ENCODE results near the gene DNM3. TPM values are rescaled to one million over a fixed set of nuclear protein-coding genes. Genes with fewer than 3 reads are reported as not detected.
"Not testable (repeated sequence)": the region's sequence is repeated elsewhere in the genome, so short reads cannot be mapped to it uniquely, and the experiment has no call there.

DNM3 gene
- total RNA-seq, 1 experiment from 2014 or later = 0.11 TPM

DNA sequence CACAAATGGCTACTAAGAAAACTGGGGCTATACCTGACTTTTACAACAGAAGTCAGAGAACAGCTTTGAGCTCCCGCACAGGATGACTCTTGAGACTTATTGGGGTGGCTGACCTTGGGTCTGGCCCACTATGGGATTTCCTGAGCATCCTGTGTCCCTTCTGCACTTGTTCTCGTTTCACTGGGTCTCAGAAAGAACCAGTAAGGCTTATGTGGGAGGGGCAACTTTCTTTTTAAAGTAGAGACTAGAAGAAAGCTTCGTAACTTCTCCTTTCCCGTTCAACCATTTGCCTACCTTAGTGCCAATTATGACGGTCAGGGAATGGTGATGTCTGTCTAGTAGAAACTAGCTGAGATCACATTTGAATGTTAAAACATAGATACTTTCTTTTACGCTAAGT lies 519.7 kb downstream of the DNM3 start:
- POLR2A ChIA-PET = no interaction called here
- Mint-ChIP-seq H3K27ac (ENCODE audit: unreplicated experiment) (peak overlapping the region; percentile 89), H3K9me3 (ENCODE audit: unreplicated experiment) (no peaks in the 10 kb centered on the region), H3K4me3 (ENCODE audit: unreplicated experiment) (no peak overlapping the region), H3K4me1 (ENCODE audit: low read depth, unreplicated experiment) (peaks cover 25% of the 10 kb centered on the region), H3K36me3 (ENCODE audit: insufficient read depth, unreplicated experiment) (no peaks in the 10 kb centered on the region), H3K27me3 (ENCODE audit: insufficient read depth, unreplicated experiment) (no peaks in the 10 kb centered on the region)
- TSS peak; percentile 61 for BruUV-seq (replicated peaks)
- no peak for DNase-seq
- H3K4me1 ChIP-seq = peaks cover 73% of the 10 kb centered on the region
- H3K27me3 ChIP-seq (replicated peaks; ENCODE audit: control insufficient read depth, insufficient read depth, low read length) = no peaks in the 10 kb centered on the region
- CTCF ChIA-PET = no interaction called here
- no peaks in the 10 kb centered on the region for H3K36me3 ChIP-seq (ENCODE audit: control insufficient read depth, insufficient read depth, low read length)
- no peak overlapping the region for H3K4me3 ChIP-seq (ENCODE audit: low read depth, low read length)
- H3K9me3 ChIP-seq = no peaks in the 10 kb centered on the region; the same call in 1 of the 2 replicates
- intact Hi-C loops (cut with micrococcal nuclease; ENCODE audit: unreplicated experiment) = loop anchor here (1.0 to 5.0 kb wide), 3 partner anchors 22 to 184 kb away; no protein-coding TSS in a partner anchor
- no peak for TF ChIP-seq CTCF (IDR thresholded peaks at IDR 0.05; ENCODE audit: insufficient read depth in 1 of 2, low read depth in 1 of 2, low read length in 1 of 2, severe bottlenecking in 1 of 2, unreplicated experiment in 1 of 2)

DNA sequence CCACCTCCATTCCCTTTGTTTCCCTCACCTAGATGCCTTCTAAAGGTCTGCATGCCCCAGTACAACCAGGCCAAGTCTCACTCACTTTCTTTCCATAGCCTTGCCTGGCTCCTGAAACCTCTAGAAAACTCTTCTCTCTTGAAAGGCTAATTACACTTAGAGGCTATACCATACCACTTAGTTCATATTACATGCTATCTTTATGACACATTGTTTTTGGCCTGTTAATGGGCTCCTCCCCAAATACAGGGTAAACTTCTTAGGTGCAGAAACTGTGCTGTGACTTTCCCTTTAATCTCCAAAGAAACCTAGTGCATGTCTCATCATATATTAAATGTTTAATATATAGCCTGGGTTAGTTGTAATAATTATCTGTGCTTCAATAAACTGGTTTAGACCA lies 522.6 kb downstream of the DNM3 start:
- peaks cover 20% of the 10 kb centered on the region for H3K9me3 Mint-ChIP-seq (ENCODE audit: unreplicated experiment)
- CTCF ChIA-PET = no interaction called here
- no peaks in the 10 kb centered on the region for H3K27me3 Mint-ChIP-seq (ENCODE audit: insufficient read depth, unreplicated experiment)
- no peak for DNase-seq
- BruUV-seq (replicated peaks) = no TSS peak
- H3K27ac Mint-ChIP-seq (ENCODE audit: unreplicated experiment) = no peak overlapping the region
- peaks cover 9% of the 10 kb centered on the region for H3K4me1 Mint-ChIP-seq (ENCODE audit: low read depth, unreplicated experiment)
- Histone ChIP-seq H3K36me3 (ENCODE audit: control insufficient read depth, insufficient read depth, low read length) (no peaks in the 10 kb centered on the region), H3K9me3 (peaks cover 16% of the 10 kb centered on the region), H3K27me3 (replicated peaks; ENCODE audit: control insufficient read depth, insufficient read depth, low read length) (no peaks in the 10 kb centered on the region), H3K4me1 (peaks cover 44% of the 10 kb centered on the region), H3K4me3 (ENCODE audit: low read depth, low read length) (no peak overlapping the region)
- POLR2A ChIA-PET = no interaction called here
- H3K4me3 Mint-ChIP-seq (ENCODE audit: unreplicated experiment) = no peak overlapping the region
- TF ChIP-seq CTCF (IDR thresholded peaks at IDR 0.05; ENCODE audit: insufficient read depth in 1 of 2, low read depth in 1 of 2, low read length in 1 of 2, severe bottlenecking in 1 of 2, unreplicated experiment in 1 of 2) = no peak
- H3K36me3 Mint-ChIP-seq (ENCODE audit: insufficient read depth, unreplicated experiment) = no peaks in the 10 kb centered on the region
- intact Hi-C loops (cut with micrococcal nuclease; ENCODE audit: unreplicated experiment) = loop anchor here (5.0 kb wide), 1 partner anchor 187 kb away; no protein-coding TSS in a partner anchor

- BruUV-seq (replicated peaks); H3K4me3 Mint-ChIP-seq (ENCODE audit: unreplicated experiment); CTCF ChIA-PET; H3K4me1 ChIP-seq; DNase-seq; POLR2A ChIA-PET; intact Hi-C loops (cut with micrococcal nuclease; ENCODE audit: unreplicated experiment); H3K27me3 Mint-ChIP-seq (ENCODE audit: insufficient read depth, unreplicated experiment); H3K4me1 Mint-ChIP-seq (ENCODE audit: low read depth, unreplicated experiment); H3K27ac Mint-ChIP-seq (ENCODE audit: unreplicated experiment); H3K36me3 ChIP-seq (ENCODE audit: control insufficient read depth, insufficient read depth, low read length); H3K36me3 Mint-ChIP-seq (ENCODE audit: insufficient read depth, unreplicated experiment); H3K27me3 ChIP-seq (replicated peaks; ENCODE audit: control insufficient read depth, insufficient read depth, low read length); H3K4me3 ChIP-seq (ENCODE audit: low read depth, low read length): not testable (repeated sequence)
- peaks cover 20% of the 10 kb centered on the region for H3K9me3 Mint-ChIP-seq (ENCODE audit: unreplicated experiment)
- peaks cover 10% of the 10 kb centered on the region; the same call in 1 of the 2 replicates for H3K9me3 ChIP-seq
These were observed 530.3 kb downstream of the DNM3 start for GRCh38 chr1:172371646-172372045.

GRCh38 chr1:172373864-172374263 lies 532.6 kb downstream of the DNM3 start:
- intact Hi-C loops (cut with micrococcal nuclease; ENCODE audit: unreplicated experiment) = no loop called here
- Mint-ChIP-seq H3K9me3 (ENCODE audit: unreplicated experiment) (peaks cover under 1% of the 10 kb centered on the region), H3K4me3 (ENCODE audit: unreplicated experiment) (no peak overlapping the region), H3K36me3 (ENCODE audit: insufficient read depth, unreplicated experiment) (no peaks in the 10 kb centered on the region), H3K4me1 (ENCODE audit: low read depth, unreplicated experiment) (no peaks in the 10 kb centered on the region), H3K27me3 (ENCODE audit: insufficient read depth, unreplicated experiment) (no peaks in the 10 kb centered on the region), H3K27ac (ENCODE audit: unreplicated experiment) (no peak overlapping the region)
- H3K4me1 ChIP-seq = no peaks in the 10 kb centered on the region
- no peaks in the 10 kb centered on the region for H3K36me3 ChIP-seq (ENCODE audit: control insufficient read depth, insufficient read depth, low read length)
- no peak overlapping the region for H3K4me3 ChIP-seq (ENCODE audit: low read depth, low read length)
- ChIA-PET POLR2A (no interaction called here), CTCF (no interaction called here)
- no TSS peak for BruUV-seq (replicated peaks)
- no peak for TF ChIP-seq CTCF (IDR thresholded peaks at IDR 0.05; ENCODE audit: insufficient read depth in 1 of 2, low read depth in 1 of 2, low read length in 1 of 2, severe bottlenecking in 1 of 2, unreplicated experiment in 1 of 2)
- no peaks in the 10 kb centered on the region for H3K9me3 ChIP-seq
- H3K27me3 ChIP-seq (replicated peaks; ENCODE audit: control insufficient read depth, insufficient read depth, low read length) = no peaks in the 10 kb centered on the region
- no peak for DNase-seq

All from Caco-2 (cell line).